Measurements from ENCODE around the gene SNX9. TPM values are rescaled to one million over a fixed set of nuclear protein-coding genes. Genes with fewer than 3 reads are reported as not detected.
A peak's percentile ranks its signal among the peaks of the same experiment; 100 is the strongest.

Gene SNX9
- total and polyA plus RNA-seq, 7 donors = 18.4 to 30.7 (median 26.5) TPM

GRCh38 chr6:157811476-157812173 lies 11.4 kb upstream of the SNX9 start:
- ATAC-seq = no peak
- Histone ChIP-seq H3K4me1 (no peaks in the 10 kb centered on the region), H3K9me3 (no peaks in the 10 kb centered on the region), H3K4me3 (no peak overlapping the region), H3K27ac (no peak overlapping the region), H3K27me3 (ENCODE audit: insufficient read depth in 3 of 3, low read length in 2 of 3) (no peaks in the 10 kb centered on the region), H3K36me3 (ENCODE audit: insufficient read depth in 1 of 2, low read depth in 1 of 2) (no peaks in the 10 kb centered on the region)
- WGBS, 3 donors = 70 to 73% (median 70%) methylated on average over 3 of the region's 3 CpGs
- intact Hi-C loops (cut with DNase I) = no loop called here
- no peak for DNase-seq
- TF ChIP-seq CTCF (IDR thresholded peaks at IDR 0.05) = no peak

GRCh38 chr6:157812425-157813171 lies 10.4 kb upstream of the SNX9 start:
- Histone ChIP-seq H3K36me3 (ENCODE audit: insufficient read depth in 1 of 2, low read depth in 1 of 2) (no peaks in the 10 kb centered on the region), H3K9me3 (no peaks in the 10 kb centered on the region), H3K4me1 (no peaks in the 10 kb centered on the region), H3K4me3 (no peak overlapping the region), H3K27ac (no peak overlapping the region), H3K27me3 (ENCODE audit: insufficient read depth in 3 of 3, low read length in 2 of 3) (no peaks in the 10 kb centered on the region)
- DNase-seq (no peak), ATAC-seq (no peak)
- intact Hi-C loops (cut with DNase I) = no loop called here
- no peak for TF ChIP-seq CTCF (IDR thresholded peaks at IDR 0.05)

DNA sequence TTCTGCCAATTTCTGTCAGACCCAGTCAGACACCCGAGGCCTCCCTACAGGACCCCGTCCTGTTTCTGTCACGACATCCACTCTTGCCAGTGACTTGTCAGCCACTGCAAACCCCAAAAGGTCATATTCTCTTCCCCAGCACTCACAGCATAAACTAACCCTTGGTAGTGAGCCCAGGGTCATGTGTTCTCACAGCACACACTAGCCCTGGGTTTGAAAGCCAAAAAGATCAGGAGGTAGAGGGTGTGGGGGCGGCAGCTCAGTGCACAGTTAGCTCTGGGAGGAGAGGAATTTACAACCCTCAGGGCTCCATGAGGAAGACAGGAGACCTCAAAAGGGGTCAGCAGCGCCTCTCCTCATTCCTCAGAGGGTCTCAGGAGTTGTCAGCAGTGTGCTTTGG lies 9.9 kb upstream of the SNX9 start:
- DNase-seq (peak in 1 of 2 donors; percentile 38), ATAC-seq (peak; percentile 33 to 57 (median 57))

DNA sequence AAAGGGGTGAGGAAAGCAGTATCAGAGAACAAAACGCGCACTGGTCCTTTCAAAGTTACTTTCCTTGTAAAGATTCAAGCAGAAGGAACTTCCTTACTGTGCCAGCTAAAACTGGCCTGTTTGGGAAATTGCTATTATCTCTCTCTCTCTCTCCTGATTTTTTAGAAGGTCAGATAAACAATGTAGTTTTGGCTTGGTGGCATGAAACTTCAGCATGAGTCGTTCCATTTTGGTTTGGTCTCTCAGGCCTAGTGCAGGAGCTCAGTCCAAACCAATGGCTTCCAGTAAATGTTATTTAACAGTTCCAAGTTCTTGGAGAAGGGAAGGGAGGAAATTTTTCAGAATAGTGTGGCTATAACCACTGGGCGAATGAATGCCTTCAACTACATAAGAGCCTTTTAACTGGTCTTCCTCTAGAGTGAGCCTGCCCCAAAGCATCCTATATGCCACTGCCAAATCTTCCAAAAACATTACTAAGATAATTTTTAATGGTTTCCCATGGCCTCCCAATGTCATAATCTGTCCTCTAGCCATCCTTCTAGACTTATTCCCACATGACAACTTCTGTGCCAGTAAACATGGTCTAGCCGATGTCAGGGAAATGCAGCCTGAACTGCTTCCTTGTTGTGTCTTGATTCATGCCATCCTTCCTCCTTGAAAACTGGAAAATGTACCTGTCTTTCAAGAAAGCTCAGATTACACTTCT lies 9.1 kb upstream of the SNX9 start:
- Histone ChIP-seq H3K4me1 (no peaks in the 10 kb centered on the region), H3K36me3 (ENCODE audit: insufficient read depth in 1 of 2, low read depth in 1 of 2) (no peaks in the 10 kb centered on the region), H3K27me3 (ENCODE audit: insufficient read depth in 3 of 3, low read length in 2 of 3) (no peaks in the 10 kb centered on the region), H3K9me3 (no peaks in the 10 kb centered on the region), H3K27ac (peak overlapping the region; percentile 60), H3K4me3 (no peak overlapping the region)
- no peak for TF ChIP-seq CTCF (IDR thresholded peaks at IDR 0.05)
- peak; percentile 19 to 72 (median 52) for ATAC-seq
- DNase-seq = no peak
- WGBS, 3 donors = 58 to 59% (median 59%) methylated on average over 5 of the region's 5 CpGs
- intact Hi-C loops (cut with DNase I) = no loop called here

More for the DNA sequence above, 9.9 kb upstream of the SNX9 start:
- Histone ChIP-seq H3K27ac (peak overlapping the region; percentile 44), H3K36me3 (ENCODE audit: insufficient read depth in 1 of 2, low read depth in 1 of 2) (no peaks in the 10 kb centered on the region), H3K4me1 (no peaks in the 10 kb centered on the region), H3K9me3 (no peaks in the 10 kb centered on the region), H3K4me3 (no peak overlapping the region), H3K27me3 (ENCODE audit: insufficient read depth in 3 of 3, low read length in 2 of 3) (no peaks in the 10 kb centered on the region)
- 77 to 85% (median 79%) methylated on average over 5 of the region's 5 CpGs for WGBS, 3 donors
- no peak for TF ChIP-seq CTCF (IDR thresholded peaks at IDR 0.05)
- intact Hi-C loops (cut with DNase I) = no loop called here

All from psoas muscle (tissue), 8 donors.